Fibroblast of skin of left biceps (primary cell): ENCODE measurements around the gene PPM1M.
A peak's percentile ranks its signal among the peaks of the same experiment; 100 is the strongest.

Experiments
- DNase-seq, 2 experiments: peaks; one replicate each; pipeline ENCODE4 v3.0.0-alpha.2; 2013; ENCODE audit warnings: low read depth in 2 of 2

PPM1M gene

DNA sequence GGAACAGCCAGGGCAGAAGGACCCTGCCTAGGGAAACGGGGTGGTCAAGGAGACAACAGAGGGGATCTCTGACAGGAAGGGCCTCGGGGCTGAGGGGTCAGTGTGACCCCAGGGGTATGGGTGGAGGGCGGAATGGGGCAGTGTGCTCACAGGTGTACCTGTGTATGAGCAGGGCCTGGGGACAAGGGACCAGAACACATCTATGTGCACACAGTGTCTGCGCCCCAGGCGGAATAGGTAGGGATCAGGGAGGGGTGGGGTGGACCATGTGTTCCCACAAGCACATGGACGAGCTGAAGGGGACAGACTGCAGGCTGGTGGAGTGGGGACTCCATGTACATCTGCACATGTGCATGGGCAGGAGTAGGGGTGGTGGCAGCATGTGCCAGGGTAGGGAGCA lies 15.1 kb upstream of the PPM1M start:
- DNase-seq, result no peak

DNA sequence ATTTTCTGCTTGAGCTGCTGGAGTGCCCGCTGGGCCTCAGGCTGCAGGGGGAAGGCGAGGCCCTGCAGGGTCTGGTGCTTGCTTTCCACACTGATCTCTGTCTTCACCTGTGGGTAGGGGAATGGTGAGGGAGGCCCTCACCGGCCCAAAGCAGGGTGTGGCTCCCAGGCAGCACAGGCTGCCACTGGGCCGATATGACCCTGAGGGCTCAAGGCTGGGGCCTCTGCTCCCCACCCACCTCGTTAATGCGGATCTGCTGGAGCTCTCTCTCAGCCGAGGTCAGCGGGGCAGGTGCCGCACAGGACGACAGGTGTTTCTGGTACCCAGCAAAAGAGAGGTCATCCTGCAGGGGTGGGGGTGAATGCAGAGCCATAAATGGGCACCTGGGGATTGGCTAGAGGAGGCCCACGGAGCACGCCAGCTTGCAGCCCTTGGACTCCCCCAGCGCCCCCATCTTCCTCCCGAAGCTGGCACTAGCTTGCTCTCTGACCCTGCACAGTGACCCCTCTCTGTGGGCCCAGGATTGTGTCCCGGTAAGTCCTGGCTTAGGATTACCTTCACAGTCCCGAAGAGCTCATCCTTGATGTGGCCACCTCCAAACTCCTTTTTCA lies 14.6 kb upstream of the PPM1M start:
- DNase-seq, result no peak

DNA sequence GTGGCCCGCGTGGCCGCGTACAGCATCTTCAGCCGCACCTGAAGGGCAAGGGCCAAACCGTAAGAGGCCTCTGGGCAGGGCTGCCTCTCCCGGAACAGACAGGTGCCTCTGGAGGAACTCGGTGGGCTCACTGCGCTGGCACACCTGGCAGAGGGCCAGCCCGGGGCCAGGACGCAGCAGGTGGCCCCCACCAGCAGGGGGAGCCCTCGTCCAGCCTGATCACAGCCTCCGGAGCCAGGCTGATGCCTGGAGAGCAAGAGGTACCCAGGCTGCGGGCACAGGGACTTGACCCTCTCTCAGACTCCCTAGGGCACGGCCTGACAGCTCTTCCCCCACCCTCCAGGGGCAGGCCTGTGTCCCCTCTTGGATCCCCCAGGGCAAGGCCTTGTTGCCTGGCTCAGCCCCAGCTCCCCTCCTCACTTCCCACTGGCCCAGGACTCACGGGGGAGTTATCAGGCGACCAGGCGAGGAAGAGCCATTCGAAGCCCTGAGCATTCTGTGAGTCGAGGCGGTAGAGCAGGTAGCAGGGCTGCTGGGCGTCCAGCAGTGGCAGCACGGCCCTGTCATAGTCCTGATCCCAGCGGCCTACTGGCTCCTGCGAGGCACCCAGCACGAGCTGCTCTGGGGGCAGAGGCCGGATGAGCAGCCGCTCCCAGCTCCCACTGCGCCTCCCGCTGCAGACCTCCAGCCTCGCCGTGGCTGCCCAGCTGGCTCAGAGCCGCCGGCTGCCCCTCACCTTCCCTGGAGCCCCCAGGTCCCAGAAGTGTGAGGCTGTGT lies 13.9 kb upstream of the PPM1M start:
- no peak for DNase-seq

DNA sequence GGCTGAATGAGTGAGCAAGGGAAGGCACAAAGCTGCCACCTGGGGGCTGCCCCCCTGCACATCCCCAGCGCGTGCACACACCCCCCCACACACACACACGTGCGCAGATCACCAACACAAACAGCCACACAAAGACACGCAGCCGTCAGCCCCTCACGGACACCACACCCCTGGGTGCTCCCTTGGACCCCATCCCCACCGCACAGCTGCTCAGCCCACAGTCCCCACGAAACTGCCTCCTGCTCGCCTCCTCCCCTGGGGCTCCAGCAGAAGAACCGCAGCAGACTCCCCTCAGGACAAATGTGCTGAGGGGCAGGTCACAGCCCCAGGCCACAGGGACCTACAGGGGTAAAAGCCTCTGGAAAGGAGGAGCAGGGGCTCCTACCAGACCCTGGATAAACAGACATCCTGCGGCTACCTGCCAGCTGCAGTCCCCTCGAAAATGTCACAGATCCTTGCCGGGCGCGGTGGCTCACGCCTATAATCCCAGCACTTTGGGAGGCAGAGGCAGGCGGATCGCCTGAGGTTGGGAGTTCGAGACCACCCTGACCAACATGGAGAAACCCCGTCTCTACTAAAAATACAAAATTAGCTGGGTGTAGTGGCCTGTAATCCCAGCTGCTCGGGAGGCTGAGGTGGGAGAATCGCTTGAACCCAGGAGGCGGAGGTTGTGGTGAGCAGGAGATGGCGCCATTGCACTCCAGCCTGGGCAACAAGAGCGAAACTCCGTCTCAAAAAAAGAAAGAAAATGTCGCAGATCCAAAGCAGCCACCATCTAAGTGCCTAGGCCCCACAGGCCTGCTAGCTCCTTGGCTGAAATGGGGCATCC lies 13.1 kb upstream of the PPM1M start:
- no peak for DNase-seq

DNA sequence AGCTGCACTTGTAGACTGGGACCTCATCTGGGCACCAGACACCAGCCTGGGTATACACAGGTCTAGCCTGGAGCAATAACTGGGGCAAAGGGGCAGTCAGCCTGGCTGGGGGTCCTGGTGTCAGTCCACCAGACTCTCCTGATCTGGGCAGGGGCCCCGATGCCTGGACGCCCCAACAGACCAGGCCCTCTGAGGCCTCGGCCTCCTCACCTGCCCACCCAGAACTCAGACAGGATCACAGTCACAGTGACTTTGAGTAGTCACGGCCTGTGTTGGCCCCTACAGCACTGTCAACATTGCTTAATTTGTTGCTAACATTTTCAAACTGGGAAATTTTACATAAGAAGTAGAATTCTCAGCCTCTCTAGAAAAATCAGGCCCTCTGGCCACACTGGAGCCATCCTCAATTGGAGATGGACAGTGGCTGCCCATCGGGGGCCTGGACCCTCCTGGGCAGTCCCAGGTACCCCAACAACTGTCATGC lies 12.4 kb upstream of the PPM1M start:
- no peak for DNase-seq

DNA sequence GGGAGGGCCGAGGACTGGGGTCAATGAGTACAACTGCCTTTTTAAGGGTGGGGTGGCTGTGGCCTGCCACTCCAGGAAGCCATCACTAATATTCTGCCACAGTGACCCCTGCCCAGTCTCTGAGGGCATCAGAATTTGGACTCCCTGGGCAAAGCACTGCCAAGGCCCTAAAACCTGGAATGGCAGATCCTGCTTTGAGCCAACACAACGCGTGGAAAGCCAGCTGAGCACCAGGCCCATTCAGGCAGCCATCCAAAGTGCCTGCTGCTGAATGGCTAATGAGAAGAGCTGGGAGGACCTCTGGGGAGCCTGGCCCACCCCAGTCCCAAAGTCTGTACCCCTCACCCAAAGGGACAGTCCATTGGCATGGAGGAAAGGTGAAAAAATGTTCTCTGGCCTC lies 11.6 kb upstream of the PPM1M start:
- DNase-seq, result no peak

DNA sequence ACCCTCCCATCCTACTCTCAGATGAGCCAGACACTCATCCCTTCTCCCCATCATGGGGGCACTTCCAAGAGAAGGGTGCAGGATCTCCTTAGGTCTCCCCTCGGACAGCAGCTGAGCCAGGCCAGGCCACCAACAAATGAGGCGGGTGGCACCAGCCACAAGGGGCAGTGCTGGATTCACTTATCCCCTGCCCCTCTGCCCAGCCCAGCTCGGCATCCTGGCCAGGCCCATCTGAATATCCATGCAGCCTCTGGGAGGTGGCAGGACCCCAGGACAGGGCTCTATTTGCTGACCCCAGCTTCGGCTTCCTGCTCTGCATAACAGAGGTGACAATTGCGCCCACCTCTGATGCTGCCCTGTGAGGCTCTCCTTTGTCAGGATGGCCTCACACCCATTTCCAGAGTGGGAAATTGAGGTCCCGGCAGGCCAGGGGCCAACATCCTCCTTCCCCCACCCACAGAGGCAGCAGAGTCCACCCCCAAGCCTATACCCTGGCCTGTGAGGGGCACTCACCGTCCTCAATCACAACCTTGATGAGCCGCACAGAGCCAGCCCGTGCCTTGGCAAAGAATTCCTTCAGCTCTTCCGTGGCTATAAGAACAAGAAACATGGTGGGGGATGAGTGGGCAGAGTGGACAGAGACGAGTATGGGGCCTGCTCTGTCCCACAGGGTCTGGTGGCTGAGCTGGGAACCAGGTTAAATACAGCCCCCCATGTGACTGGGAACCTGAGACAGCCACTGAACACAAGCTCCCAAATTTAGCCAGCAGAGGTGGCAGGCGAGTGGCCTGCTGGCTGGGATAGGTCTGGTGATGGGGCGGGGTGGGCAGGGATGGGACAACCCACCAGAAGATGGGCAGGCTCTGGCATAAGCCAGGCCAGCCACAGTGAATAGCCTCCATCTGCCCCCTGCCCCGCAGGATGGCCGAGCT lies 10.8 kb upstream of the PPM1M start:
- DNase-seq, result no peak

DNA sequence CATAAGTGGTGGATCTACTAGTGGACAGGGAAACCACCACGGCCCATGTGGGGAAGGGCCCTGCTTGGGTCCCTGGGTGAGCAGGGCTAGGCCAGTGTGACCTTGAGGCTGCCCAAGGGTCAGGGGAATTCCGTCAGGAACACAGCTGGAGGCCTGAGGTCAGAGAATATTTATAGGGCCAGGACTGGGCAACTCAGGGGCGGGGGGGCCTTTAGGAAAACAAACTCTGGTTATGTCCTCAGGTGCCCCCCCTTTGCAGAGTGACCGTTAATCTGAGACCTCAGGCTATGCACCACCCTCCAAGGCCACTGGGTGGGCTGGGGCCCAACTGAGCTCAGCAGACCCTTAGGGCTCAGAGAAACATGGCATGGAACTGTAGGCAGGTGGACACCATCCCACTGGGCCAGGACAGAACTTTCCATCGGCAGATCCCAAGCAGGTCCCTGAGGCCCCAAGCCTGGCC lies 9.1 kb upstream of the PPM1M start:
- DNase-seq, result no peak

DNA sequence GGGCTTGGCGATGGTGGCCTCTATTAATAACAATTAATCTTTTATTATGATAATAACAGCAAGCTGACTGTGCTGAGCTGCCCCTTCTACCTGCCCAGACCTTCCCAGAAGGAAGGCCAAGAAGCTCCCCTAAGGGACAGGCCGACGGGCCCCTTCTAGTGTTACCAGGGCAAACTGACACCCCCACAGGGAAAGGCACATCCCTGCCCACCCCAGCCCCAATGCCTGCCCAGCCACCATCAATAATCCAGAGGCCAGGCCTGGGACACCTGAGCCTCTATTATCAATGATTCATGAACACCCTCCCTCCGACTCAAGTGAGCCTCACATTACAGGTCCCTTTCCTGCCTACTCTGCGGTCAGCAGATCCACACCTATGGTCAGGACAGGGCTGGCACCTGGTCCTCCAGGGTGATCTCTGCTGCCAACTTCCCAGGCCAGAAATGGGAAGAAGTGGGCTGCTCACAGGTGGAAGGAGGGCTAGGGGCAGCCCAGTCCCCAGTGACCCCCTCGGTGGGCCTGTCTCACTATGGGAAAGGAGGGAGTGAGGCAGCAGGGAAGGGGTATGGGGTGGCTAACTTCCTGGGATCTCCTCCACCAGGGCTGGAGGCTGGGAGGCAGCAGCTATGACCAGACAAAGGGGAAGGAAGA lies 8.4 kb upstream of the PPM1M start:
- DNase-seq, result no peak

DNA sequence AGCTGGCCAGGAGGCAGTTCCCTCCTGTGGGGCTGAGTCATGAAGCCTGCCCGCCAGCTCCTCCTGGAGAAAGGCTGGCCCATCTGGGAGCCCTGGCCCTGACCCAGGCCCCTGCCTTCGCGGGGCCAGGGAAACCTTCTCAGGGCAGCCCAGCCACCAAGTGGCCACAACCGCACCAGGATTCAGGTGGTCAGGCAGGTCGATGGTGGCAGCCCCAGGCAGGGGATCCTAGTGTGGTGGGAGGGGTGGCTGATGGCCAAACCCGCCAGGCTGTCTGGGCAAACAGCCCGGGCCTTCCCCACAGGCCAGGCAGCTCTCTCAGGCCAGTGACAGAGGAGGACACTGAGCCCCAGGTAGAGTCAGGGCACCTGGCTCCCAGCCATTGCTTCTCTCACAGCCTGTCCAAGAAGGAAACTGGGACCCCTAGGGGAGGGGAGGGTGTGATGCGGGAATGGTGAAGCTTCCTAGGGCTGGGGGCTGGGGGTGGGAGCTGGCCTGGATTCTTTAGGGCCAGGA lies 7.8 kb upstream of the PPM1M start:
- DNase-seq, result peak in 1 of 2 experiments; percentile 52

DNA sequence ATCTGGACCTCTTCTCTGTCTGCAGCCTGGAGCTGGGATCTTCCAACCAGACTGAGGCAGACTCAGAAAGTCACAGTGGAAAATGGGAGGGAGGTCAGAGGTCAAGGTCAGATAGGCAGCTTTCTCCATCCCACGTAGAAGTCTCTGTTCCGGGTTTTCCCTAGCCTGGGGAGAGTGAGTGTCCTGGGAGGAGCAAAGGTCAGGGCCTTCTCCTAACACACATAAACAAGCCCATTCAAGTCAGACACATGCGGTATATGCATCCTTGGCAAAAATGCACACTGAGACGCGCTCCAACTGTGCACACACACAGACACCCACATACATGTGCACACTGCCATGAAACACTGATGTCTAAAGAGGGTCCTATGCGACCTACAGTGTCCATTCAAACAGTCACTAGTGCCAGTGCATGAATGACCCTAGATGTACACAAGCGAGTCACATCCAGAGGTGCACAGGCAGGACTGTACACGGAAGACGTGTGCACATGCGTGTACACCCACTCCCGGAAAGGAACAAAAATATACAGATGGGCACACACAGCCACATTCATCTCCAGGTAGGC lies 7.3 kb upstream of the PPM1M start:
- no peak for DNase-seq

DNA sequence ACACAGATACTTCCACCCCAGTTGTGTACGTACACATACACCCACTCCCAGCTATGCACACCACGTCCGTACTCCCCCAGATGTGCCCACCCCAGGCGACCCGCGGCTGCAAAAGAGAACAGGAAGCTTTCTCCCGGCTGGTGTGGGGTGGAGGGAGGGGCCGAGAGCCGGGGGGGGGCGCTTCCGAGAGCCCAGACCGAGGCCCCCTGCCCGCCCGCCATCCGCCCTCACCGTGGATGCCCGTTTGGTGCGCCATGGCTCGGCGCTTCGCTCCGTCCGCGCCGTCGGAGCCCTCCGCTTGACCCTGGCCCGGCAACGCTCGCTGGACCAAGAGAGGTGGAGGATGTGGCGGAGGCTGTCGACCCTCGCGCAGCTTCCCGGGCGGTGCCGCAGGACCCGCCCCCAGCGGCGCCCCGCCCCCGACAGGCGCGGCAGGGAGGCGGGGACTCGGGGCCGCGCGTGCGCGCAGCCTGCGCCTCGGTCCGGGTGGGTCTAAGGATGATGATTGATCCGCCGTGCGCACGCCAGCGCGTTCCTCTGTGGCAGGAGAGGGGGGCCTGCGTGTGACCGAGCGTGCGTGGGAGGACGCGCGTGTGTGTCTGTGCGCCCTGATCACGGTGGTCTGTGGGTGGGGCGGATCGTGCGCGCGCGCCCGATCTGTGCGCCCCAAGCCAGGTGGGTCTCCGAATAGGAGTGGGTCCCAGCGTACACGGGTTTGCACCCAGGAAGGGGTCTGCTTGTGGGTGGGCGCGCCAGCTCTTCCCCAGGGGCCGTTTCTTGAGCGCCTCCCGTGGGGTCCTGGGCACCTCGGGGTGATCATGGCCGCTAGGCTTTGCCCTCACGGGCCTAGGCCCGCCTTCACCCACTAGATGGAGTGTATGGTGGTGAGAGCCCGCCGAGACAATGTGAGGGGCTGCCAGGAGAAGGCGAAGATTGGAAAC lies 6.5 kb upstream of the PPM1M start, which contains the start of gene TWF2:
Gene TWF2, minus strand, starts transcription at position 398 of the 941 bp plus-strand sequence. Its CDS starts 142 bp downstream, at position 256.
- DNase-seq, result peak in 1 of 2 experiments; percentile 59

DNA sequence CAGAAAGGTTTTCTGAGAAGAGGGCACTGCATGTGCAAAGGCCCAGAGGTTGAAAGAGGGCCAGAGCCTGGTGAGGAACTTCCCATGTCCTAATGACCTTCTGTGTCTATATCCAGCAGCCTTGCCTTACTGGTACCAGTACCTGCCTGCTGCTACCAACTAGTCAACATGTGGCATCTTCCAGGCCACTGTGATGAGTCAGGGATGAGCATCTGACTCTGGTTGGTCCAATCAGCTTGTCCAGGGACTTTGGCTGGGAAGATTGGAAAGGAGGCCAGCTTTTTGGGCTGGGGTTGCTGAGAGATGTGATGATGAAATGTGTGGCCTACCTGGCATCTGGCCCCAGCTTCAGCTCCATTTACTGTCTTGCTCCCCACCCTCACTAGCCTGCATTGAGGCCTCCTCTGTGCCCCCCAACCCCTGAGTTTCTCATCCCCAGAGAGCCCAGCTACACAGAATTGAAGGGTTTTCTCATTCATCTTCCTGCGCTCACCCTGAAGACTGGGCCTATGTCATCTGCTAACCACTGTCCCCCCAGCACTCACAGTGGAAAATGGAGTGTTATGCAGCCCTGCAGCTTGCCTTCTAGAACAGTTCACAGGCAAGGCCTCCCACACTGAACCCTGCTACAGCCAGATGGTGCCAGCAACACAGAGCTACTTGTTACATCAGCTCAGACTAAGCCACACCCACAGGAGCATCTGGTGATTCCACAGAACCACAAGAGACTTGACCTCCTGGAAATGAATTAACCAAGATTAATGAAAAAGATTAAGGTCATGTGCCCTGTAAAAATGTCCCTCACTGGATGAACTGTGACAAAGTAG lies 5.3 kb upstream of the PPM1M start:
- peak; percentile 76 for DNase-seq

DNA sequence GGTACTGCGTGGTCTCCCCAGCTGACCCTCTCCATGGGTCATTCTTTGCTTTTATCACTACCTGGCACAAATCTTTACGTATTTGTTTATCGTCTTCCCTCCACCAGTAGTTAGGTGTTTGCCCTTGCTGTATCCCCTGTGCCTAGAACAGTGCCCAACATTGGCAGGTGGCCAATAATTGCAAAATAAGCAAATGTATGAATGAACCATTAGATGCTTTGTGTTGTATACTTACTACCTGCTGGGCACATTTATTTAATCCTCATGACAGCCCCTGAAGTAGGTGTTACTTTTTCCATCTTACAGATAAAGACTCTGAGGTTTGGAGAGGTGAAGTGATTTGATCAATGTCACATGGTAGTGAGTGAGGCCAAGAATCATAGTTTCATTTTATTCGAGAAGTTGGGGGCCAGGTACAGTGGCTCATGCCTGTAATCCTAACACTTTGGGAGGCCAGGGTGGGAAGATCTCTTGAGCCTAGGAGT lies 4.6 kb upstream of the PPM1M start:
- no peak for DNase-seq

DNA sequence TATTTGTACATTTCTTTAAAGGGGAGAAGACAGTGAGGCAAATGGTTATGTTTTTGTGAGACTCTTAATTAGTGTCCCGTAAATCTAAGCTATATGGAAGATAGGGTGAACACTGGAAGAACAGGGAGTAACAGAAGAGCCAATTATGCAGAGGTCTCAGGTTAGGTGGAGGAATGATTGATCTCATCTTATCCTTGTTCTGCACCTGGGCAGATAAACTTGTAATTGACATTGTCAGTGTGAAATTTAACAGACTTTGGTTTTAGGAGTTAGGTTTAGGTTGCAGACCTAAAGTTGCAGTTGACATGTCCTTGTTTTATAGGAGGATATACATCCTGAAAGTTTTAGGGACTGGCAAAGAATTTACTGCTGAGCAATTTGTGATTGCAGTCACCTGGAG lies 3.5 kb upstream of the PPM1M start:
- no peak for DNase-seq

DNA sequence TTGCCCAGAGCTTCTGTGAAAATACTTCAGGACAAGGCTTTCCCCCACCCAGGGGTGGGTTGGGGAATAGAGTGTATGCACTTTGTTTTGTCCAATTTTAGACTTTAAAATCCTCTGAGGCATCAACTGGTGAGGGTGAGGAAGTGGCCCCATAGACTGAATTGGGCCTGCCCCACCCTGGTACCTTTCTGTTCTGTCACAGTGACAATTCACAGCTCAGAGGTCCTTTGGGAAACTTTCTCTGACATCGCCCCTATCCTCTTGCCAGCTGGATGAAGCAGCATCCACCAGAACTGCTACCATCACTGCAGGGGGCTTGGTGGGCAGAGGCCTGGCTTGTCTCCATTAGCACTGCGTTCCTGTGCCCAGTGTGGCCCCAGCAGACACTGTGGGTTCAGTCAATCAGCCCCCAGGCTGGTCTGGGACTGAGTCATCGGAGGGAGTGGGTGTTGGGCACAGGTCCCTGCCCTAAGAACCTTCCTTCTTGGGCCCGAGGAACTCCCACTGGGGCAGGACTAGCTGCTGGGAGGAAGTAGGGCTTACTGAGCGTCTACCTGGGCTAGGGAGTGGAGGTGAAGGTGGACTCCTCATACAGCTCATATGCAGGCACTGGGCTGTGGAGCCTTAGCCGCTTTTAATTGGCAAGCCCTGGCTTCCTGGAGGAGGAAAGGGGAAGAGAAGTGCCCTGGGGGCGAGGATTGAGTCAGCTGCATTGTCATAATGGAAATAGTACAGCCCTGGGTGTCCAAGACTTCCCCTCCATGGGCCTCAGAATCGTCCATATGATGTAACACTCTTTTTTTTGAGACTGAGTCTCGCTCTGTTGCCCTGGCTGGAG lies 1.5 kb upstream of the PPM1M start:
- no peak for DNase-seq

DNA sequence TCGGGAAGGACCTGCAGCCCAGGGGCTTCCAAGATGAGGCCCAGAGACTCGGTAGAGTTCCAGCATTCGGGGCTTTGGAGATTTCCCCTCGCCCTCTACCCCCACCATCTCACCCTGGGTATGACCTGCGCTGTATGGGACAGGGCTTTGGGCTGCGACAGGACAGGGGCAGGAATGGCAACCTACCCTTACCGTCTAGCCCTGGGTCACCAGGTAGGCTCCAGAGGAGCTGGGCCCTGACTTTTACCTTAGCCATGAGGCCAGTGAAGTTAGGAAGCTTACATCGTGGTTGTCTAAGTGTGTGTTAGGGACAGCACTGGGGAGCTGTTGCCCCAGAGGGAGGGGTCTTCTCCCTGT lies 683 bp downstream of the PPM1M start:
- DNase-seq, result no peak
